Measurements from ENCODE around the gene TMEM72. TPM values are rescaled to one million over a fixed set of nuclear protein-coding genes. Genes with fewer than 3 reads are reported as not detected.

Gene TMEM72
- total RNA-seq (2021): not detected in 2 replicates
- long read RNA-seq: 0 reads

GRCh38 chr10:44911081-44911540 lies at the start of gene TMEM72:
TSS of gene TMEM72 (plus strand) at chr10:44911337. CDS start at chr10:44911513, 176 bp downstream.
- H3K27ac Mint-ChIP-seq: no peak within 1 kb of the TSS
- Histone ChIP-seq H3K27me3 (ENCODE audit: insufficient read depth, low read length) (0 out of 2 replicates have a peak, but pooled peaks cover 3% of the 10 kb centered on the region), H3K4me2 (ENCODE audit: insufficient read depth, insufficient read length, low read length) (no peak within 1 kb of the TSS), H3K9ac (ENCODE audit: extremely low read depth, insufficient read length, low read length) (no peak within 1 kb of the TSS), H3K23me2 (ENCODE audit: insufficient read length, low read depth, low read length, poor library complexity, severe bottlenecking) (no peaks in the 10 kb centered on the region), H4K8ac (replicated peaks; ENCODE audit: insufficient read length, low read depth, low read length) (no peak within 1 kb of the TSS), H3K79me2 (ENCODE audit: insufficient read depth, low read length) (no peaks in the 10 kb centered on the region), H4K20me1 (ENCODE audit: control insufficient read depth, insufficient read depth, insufficient read length) (no peaks in the 10 kb centered on the region), H2BK5ac (ENCODE audit: insufficient read length, low read length) (no peak within 1 kb of the TSS), H3K56ac (ENCODE audit: insufficient read length, low read depth, low read length) (no peak within 1 kb of the TSS), H4K5ac (ENCODE audit: insufficient read length, low read depth, low read length) (no peak within 1 kb of the TSS), H2BK15ac (ENCODE audit: low read depth, low read length) (no peak within 1 kb of the TSS), H3K4me1 (ENCODE audit: insufficient read depth, low read length) (peaks cover 6% of the 10 kb centered on the region; the same call in 1 of the 2 replicates), H3T11ph (ENCODE audit: low read length) (no peak within 1 kb of the TSS), H2BK20ac (ENCODE audit: low read depth, low read length, poor library complexity, severe bottlenecking) (no peak within 1 kb of the TSS), H3K27ac (ENCODE audit: insufficient read length, low read depth, low read length) (no peak within 1 kb of the TSS), H2AFZ (ENCODE audit: low read length) (no peak within 1 kb of the TSS), H2BK120ac (ENCODE audit: low read depth, low read length, poor library complexity, severe bottlenecking) (no peak within 1 kb of the TSS), H3K18ac (ENCODE audit: insufficient read length, low read depth, low read length) (no peak within 1 kb of the TSS), H3K4ac (ENCODE audit: low read depth, low read length) (no peak within 1 kb of the TSS), H3K9me3 (ENCODE audit: control insufficient read depth, low read depth, low read length) (no peaks in the 10 kb centered on the region), H3K79me1 (ENCODE audit: insufficient read depth, low read depth, low read length, poor library complexity, severe bottlenecking) (no peaks in the 10 kb centered on the region), H3K23ac (ENCODE audit: insufficient read length, low read depth, low read length) (no peak within 1 kb of the TSS), H3K14ac (ENCODE audit: insufficient read depth, low read length) (no peak within 1 kb of the TSS), H2AK5ac (ENCODE audit: insufficient read length, low read length) (no peak within 1 kb of the TSS), H4K91ac (ENCODE audit: insufficient read length, low read depth, low read length) (no peak within 1 kb of the TSS), H2BK12ac (ENCODE audit: insufficient read length, low read depth, low read length) (no peak within 1 kb of the TSS)
- no peaks in the 10 kb centered on the region for H3K36me3 Mint-ChIP-seq (ENCODE audit: insufficient read depth in 1 of 3, low read depth in 3 of 3)
- no peak for TF ChIP-seq CTCF (conservative IDR thresholded peaks at IDR 0.05)
- peaks cover 36 to 40% of the 10 kb centered on the region in 2 experiments for H3K4me1 Mint-ChIP-seq
- no peaks in the 10 kb centered on the region for H3K9me3 Mint-ChIP-seq
- H3K4me3 Mint-ChIP-seq: no peak within 1 kb of the TSS
- WGBS (ENCODE audit: extremely low coverage, insufficient read length, low lambda C conversion rate): no CpG with 5 or more reads among the region's 12 CpGs
- peak; percentile 52 for DNase-seq
- H3K27me3 Mint-ChIP-seq (ENCODE audit: low read depth): peaks cover 4% of the 10 kb centered on the region

All from H9 (cell line).